Stimulated activated CD4-positive, alpha-beta T cell treated with anti-CD3 and anti-CD28 coated beads, Interleukin-4, amount 100 ng/mL, for 4 hours (primary cell): ENCODE data around the gene SVBP.
"Not testable (repeated sequence)": the region's sequence is repeated elsewhere in the genome, so short reads cannot be mapped to it uniquely, and the experiment has no call there.

Experiments used
- DNase-seq, 2 experiments: peaks; one replicate each; pipeline ENCODE4 v3.0.0-alpha.2; 2020

Gene SVBP

DNA sequence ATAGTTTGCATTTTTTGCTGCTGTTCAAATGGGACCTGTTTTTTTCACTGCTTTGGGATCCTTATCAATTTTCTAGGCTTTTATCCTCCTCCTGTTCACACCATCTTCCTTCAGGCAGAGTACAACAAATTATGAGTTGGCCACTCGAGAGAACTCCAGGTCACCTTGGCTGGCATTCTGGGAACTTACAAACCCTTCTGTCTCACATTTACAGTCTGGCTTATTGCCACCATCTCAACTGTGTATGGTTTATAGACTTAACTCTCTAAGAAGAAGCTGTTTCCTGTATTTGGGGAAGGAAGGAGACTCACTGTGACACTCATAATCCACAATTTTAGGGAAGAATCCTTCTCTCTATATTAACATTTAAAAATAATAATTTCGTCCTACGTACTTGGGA is 23.8 kb upstream of the SVBP start:
- no peak for DNase-seq

- DNase-seq, result no peak
These were observed 21.4 kb upstream of the SVBP start for GRCh38 chr1:42838482-42839190.

GRCh38 chr1:42837709-42838108 is 20.5 kb upstream of the SVBP start:
- DNase-seq, result no peak

- no peak for DNase-seq
These were observed 18.2 kb upstream of the SVBP start for GRCh38 chr1:42835422-42835821.

GRCh38 chr1:42834803-42835202 is 17.6 kb upstream of the SVBP start:
- DNase-seq, result no peak

DNA sequence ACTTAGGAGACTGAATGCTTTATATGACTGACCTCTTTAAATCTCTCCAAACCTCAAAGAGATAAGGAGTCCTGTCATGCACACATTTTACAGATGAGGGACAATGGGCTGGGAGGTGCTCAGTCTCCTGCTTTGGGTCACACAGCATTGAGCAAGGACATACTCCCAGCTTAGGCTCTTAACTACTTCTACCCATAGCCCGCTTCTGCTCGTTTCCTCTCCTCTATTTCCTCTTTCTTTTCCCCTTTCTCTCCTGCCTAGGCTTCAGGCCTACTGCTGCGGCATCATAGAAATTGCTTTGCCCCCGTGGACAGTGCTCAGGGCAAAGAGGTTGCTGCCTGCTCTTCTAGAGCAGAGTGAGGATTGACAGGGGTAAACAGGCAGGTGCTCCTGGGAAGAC is 16.8 kb upstream of the SVBP start:
- no peak for DNase-seq

DNA sequence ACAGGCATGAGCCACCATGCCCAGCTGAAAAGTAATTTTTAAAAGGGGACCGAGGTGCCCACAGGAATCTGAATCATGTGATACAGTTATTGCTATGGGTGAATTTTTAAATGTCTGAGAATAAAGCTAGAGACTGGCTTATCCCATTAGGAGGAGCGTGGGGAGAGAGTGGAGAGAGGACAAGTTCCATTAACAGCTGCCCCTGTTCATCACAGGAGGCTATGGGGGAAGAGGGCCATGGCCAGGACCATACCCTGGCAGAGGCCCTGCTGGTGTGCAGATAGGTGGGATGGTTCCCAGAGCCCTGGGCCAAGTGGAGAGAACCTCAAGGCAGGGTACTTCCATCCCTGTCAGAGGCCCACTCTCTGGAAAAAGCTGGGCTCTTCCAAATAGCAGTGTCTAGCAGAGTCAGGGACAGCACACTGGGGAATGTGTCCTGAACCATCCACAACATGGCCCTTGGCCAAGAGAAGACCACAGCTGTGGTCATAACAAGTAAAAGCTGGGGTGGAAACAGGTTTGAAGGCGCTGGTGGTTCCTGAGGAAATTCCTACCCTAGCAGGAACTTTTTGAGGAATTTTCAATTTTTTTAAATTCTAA is 15.5 kb upstream of the SVBP start:
- no peak for DNase-seq

GRCh38 chr1:42831273-42831672 is 14.1 kb upstream of the SVBP start:
- DNase-seq, result no peak

- no peak for DNase-seq
These were observed 13.4 kb upstream of the SVBP start for GRCh38 chr1:42830631-42831030.

DNA sequence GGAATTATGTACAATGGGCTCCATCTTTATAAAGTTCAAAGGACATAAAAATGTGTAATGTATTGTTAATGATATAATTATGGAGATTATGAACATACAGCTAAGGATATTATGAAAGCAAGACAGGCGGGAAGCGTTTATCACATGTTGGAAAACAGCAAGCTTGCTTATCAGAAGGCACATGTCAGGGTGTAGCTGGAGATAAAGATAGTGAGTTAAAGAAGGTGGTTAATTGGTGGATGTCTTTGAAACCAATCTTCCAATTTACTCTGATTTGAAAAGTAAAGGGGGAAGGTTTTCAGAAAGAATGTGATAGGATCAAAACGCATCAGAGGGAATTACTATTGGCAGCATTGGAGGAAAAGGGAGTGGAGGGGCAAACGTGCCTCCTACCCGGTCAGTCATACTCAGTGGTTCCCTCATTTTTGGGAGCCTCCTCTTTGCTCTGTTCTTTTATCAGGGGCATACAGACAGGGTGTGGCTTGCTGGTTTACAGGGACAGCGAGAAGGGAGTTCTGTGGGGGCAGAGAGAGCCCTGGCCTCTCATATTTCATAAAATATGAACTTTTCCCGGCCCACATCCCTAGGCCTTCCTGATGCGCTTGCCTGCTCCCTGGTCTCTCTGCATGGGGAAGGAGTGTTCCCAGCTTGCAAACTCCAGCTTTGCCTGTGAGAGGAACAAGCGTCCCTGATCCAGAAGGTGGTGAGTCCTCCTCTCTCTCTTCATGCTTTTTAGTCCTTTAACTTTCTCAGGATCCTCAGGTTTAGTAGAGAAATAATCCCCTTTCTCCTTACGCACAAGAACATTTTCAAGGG is 8.0 kb upstream of the SVBP start:
- no peak for DNase-seq

- no peak for DNase-seq
These were observed 7.4 kb upstream of the SVBP start for GRCh38 chr1:42824481-42825035.

DNA sequence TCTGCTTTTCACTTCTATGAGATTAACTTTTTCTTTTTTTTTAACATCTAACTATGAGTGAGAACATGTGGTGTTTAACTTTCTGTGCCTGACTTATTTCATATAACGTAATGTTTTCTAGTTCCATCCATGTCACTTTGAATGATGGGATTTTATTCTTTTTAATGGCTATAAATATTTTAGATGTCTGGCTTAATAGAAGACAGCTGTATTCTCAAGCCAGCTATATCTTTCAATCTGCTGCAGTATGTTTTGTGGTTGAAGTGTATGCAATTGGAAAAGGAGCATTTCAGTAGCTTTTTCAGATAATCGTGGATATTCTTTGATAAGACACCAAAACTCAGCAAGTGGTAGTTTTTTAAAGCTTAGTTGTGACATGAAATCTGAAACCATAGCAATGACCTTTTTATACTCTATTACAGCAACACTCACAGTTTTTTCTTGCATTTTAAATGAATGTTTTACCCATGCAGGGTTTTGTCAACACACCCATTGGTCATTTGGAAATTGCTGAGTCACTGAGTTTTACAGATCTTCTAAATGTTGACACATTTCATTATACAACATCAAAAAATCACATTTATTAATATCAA is 5.7 kb upstream of the SVBP start:
- no peak for DNase-seq

DNA sequence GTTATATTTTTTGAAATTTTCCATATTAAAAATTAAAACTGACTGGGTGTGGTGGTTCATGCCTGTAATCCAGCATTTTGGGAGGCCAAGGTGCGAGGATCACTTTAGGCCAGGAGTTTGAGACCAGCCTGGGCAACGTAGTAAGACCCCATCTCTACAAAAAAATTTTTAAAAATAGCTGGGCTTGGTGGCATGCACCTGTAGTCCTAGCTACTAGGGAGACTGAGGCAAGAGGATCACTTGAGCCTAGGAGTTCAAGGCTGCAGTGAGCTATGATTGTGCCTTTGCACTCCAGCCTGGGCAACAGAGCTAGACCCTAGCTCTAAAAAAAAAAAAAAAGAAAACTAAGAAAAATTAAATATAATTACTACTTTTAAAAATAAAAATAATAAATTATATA is 4.5 kb upstream of the SVBP start:
- no peak for DNase-seq

- no peak for DNase-seq
These were observed 3.6 kb upstream of the SVBP start for GRCh38 chr1:42820813-42821212.

DNA sequence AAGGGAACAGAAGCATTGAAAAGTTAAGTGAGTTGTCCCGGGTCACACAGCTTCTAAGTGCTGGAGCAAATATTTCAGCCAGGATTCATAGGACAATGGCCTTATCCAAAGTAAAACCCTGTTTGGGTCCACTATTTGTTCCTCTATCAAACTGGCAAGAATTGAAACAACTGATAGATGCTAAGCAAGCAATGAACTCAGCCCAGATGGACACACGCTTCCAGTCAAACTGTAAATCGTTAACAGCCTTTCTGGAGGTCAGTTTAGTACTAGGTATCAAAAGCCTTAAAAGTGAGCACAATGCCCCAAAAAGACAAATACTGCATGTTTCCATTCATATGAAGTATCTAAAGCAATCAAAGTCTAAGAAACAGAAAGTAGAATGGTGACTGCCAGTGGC is 779 bp upstream of the SVBP start:
- no peak for DNase-seq

DNA sequence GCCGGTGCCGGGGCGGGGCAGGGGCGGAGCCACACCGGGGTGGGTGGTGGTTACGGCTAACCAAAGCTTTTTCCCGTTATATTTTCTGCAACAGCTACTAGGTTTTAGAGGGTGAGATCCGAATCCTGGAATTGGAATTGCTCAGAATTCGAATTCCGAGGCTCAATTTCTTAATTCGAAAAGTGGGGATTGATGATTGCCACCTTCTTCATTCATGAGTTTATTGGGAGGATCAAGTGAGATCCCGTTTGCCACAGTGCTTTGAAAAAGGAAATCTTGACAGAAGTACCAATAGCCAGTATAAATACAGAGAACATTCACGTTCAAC is 207 bp upstream of the SVBP start:
- DNase-seq, result no peak

DNA sequence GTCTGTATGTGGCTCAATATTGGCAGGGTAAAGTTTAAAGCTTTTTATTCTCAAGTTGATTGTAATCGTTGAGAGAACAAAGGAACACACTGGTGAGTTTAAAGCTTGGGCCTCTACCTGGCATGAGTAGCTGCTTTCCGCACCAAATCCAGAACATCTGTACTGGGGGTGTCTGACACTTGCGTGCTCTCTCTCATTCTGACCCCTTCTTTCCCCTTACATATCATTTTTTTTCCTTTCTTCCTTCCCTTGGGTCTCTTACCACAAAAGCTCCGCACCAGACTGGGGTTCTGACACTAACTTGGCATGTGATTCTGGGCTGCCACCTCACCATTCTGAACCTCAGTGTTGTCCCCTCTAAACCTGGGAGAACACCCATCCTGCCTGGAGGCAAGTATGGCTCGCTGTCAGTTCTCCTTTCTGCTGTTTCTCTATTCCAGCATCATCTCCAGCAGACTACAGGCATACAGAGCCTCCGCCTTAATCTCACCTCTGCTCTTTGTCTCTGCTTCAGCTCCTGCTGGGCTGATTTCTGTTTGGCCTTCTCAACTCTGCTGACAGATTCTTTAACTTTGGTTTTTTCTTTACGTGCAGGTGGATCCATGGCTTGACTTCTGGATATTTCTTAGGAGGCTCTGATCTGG is 1.1 kb downstream of the SVBP start:
- no peak for DNase-seq

GRCh38 chr1:42814815-42815214 is 2.4 kb downstream of the SVBP start:
- DNase-seq, result not testable (repeated sequence)

DNA sequence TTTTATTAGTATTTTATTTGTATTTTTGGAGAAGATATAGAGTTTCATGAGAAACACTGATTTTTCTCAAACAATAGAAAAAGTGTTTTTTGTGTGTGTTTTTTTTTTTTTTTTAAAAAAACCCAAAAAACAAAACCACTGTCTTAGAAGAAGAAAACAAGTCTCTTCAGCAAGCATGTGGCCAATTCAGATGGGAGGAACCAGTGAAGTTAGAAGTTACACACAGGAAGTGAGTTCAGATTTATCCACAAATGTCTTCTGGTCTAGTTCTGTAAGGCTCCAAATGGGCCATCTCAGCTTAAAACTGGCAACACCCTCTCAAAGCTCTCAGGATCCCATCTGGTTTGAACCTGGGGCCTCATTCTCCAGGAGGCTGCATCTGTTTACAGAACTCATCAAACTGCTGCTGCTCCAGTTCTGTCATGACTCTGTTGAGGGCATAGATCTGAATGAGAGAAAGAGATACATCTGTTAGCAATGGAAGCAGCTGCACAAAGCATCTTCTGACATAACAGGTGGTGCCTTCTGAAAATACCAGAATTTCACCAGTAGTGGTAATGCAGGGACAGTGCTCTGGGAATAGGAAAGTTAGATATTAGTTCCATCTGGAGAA is 10.0 kb downstream of the SVBP start:
- no peak for DNase-seq

DNA sequence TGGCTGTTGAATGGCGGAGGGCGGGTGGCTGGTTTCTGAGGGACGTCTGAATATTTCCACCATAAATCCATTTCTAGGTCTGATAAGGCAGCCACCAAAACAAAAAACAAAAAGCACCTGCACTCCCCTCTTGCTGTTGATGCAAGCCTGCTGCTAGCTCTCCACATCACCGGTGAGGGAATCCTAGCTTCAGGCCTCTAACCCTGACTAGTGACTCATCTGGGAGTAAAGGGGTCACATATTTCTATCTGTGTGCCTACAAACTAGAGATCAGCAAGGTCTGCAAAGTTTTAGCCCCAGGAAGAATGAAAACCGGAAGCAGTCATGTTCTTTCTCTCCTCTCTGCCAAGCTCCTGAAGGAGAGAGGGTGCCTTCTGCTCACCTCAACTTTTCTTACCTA is 10.6 kb downstream of the SVBP start:
- no peak for DNase-seq

- no peak for DNase-seq
These were observed 11.0 kb downstream of the SVBP start for GRCh38 chr1:42806171-42806570.

GRCh38 chr1:42801832-42802473 is 15.2 kb downstream of the SVBP start:
- DNase-seq, result no peak
